GM21390 (cell line): ENCODE data around the gene NOTCH2NLA.
"Not testable (repeated sequence)": the region's sequence is repeated elsewhere in the genome, so short reads cannot be mapped to it uniquely, and the experiment has no call there.

Source experiments
- ATAC-seq: cut with Tn5 transposase; IDR thresholded peaks from one replicate; pipeline ENCODE4 v1.9.1; 2021; ENCODE audit not compliant: unreplicated experiment

The NOTCH2NLA gene

DNA sequence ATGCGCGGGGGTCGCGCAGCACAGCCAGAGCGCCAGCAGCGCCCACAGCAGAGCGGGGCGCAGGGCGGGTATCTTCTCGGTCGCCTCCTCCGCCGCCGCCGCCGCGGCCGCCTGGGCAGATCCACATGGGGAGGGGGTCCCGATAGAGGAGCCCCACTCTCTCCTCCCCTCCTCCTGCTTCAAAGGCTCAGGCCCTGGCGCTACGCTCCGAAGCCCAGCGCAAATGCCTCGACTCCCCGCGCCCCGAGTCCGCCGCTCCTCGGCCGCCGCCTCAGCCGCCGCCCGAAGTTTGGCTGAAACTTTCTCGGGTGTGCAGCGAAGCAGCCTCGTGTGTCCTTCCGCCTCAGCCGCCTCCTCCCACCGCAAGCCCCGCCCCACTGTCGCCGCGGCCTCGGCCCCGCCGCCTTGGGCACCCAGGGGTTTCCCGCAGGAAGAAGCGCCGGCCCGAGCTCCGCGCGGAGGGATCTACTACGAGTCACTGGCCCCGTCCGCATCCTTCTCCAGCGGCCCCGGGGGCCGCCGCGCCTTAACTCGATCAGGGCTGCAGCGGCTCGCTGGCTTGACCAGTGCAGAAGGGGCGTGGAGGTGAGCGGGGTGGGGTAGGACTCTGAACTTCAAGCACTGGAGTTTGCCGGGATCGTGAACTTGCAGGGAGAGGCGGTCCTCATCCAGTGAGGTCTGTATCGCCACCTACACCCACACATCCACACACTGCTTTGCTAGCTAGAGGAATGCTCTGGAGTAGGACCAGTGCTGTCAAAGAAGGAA lies at the start of gene NOTCH2NLA:
TSS of gene NOTCH2NLA (minus strand) at position 312 of the 768 bp plus-strand sequence. CDS start 39,684 bp downstream, outside the sequence.
- not testable (repeated sequence) for ATAC-seq

DNA sequence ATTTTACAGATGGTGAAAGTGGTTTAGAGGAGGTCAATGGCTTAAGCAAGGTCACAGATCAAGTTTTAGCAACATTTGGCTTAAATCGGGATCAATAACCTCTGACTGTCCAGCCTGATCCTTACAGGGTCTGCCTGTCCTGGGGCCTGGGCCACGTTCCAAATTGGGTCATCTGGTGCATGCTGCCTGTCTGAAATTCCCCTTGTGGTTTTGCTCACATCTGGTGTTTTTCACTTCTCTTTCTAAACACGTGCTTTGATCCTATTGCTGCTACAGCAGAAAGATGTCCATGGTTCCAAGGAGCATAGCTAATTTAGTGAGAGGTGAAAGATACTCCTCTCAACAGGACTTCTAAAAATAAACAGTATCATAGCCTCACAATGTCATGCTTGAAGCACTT lies 49.5 kb upstream of the NOTCH2NLA start:
- ATAC-seq = peak; percentile 64

DNA sequence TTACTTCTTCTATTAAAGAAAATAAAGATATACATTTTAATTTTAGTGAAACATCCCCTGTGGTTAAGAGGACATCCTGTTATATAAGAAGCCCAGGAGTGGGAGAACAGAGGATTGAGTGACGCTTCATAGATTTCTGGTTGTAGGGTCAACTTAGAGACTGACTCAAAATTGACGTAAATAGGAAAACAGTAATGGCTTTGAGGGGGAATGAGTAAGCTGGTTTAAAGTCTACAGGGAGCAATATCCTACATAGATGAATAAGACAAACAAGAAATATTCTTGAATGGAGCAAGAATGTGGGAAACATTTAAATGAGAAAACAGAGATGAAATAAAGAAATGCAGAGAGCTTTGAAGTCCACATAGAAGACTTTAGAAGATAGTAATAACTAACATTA lies 48.3 kb upstream of the NOTCH2NLA start:
- not testable (repeated sequence) for ATAC-seq

DNA sequence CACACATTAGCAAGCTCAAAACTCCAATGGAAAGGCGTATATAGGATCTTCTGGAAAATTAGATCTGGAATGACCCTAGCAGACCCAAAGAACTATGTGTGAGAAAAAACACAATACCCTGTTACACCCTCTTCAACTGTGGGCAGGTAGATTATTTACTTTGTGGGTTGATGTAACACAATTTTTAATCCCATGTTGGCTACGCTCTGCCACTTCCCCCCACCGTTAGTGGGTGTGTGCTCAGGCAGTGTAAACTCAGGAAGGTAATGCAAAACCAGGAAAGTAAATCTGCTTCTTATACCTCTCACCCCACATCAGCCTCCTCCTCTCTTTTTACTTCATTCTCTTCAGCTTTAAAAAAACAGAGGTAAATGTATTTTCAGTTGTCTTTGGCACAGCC lies 45.3 kb upstream of the NOTCH2NLA start:
- ATAC-seq = not testable (repeated sequence)

DNA sequence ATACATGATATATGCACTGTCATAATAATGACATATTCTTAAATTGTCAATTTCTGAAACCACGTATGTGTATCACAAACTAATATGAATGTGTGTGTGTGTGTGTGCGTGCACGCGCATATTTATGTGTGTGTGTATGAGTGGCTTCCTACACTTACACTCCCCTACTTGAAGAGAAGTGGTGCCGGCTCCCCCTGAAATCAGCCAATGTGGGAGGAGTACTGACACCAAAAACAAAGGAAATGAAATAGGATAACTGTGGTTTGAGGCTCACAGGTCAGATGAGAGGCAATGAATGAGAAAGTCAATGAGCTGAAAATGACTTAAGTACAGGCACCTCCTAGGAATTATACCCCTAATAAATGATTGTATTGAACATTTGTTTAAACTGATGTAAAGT lies 44.4 kb upstream of the NOTCH2NLA start:
- ATAC-seq = not testable (repeated sequence)

DNA sequence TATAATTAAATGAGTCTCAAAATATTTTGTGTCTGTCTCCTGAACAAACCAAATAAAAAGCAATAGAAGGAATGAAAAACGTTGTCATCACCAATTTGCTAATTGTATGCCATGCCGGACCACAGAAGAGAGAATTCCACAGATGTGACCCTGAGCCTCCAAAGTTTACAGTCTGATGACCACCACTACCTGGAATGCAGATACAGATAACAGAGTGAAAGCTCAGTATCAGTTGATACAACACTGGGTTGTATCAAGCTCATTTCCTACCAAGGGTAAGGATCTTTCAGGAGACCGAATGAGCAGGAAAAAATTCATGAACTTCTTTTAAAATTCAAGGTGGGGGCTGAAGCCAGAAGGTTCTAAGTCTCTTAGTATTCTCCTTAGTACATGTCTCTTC lies 43.9 kb upstream of the NOTCH2NLA start:
- not testable (repeated sequence) for ATAC-seq

DNA sequence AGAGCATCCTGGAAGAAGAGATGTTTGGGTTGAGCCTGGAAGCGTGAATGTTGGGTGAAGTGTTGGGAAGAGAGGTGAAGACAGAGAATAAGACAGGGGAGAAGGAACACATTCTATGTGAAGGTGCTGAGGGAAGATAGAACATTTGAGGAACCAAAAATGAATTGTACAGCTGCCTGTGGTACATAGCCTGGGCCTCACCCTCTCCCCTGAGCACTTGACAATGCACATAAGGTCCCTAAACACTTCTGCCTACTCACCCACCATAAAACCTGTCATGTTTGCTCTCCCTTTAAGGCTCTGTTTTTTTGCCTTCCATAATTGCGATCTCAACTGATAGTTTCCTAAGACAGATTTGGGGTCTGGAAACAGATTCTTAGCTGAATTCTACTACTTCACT lies 43.2 kb upstream of the NOTCH2NLA start:
- not testable (repeated sequence) for ATAC-seq

DNA sequence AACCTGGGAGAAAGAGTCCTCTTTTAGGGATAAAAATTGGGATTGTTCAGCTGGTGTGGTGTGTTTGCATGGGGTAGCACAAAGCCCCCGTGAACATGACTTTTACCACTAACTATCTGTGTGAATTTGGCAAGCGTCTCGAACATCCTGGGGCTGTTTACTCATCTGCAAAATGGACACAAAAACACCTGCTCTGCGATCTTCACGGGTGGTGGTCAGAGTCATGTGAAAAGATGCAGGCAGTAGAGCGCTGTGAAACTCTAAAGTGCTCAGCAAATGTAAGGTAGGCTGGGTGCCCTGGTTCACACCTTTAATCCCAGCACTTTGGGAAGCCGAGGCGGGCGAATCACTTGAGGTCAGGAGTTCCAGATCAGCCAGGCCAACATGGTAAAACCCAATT lies 41.3 kb upstream of the NOTCH2NLA start:
- ATAC-seq = not testable (repeated sequence)

DNA sequence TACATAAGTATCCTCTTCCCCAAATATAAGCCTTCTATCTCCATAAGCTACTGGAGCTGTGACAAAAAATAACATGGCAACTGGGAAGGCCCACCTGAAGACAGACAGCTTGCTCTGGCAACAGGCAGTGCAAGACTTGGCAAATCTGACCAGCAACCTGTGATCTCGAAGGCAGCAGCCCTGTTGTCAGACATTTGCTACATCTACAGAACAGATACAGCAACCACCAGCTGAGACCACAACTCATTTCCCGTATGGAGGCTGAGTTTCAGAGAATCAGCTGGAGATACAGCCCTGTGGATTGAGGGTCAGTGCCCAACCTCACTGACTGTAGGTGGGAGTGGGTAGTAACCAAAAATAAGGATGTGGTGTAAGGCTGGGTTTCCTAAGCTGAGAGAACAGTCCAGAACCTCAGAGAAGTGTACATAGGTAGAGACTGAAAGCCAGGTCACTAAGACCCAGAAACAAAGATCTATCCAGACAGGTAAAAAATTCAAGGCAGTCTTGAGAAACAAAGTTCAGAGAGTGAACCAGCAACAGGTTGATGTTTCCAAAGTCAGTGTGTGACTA lies 37.4 kb upstream of the NOTCH2NLA start:
- not testable (repeated sequence) for ATAC-seq

DNA sequence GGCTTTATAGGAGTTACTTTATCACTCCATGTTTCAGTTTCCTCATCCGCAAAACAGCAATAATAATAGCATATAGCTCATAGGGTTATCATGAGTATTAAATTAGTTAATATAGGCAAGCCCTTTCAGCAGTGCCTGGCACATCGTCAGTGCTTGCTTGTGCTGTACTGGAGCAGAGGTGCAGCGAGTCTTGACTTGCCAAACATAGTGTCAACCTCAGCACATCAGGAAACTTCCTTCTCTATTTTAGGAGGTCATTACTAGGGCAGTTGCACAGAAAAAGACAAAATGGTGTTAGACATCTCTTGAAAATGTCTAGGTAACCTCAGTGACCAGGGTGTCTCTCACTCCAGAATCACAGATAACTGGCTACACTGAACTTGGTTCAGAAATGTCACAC lies 35.9 kb upstream of the NOTCH2NLA start:
- ATAC-seq = not testable (repeated sequence)

DNA sequence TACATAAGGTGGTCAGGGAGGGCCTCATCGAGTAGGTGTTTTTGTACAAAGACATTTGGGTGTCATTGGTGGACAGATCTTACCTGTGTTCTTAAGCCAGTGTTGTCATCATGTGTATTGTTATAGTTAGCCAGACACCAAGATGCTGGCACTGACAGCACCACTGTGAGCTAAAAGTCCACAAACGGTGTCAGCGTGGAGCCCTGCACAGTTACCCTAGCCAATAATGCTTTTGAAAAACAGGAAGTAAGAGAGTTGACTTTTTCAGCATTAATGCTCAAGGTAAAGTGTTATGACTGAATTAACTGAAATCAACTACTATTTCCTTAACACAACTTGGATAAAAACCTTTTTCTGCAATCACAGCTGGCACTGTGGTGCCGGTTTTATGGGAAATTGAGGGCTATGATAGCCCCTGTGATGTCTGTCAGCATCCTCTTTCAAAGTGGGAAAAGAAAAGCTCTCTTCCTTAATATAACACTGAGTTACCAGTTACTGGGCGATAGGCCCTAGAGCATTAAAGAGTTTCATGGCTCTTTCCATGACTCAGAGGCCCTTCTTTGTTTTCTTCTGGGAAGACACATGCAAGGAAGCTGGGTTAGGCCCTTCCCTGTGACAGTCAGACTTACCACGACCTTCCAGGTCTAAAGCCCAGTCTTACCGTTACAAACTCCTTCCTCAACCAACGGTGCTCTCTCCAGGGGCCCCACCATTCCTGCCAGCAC lies 31.3 kb upstream of the NOTCH2NLA start:
- not testable (repeated sequence) for ATAC-seq

DNA sequence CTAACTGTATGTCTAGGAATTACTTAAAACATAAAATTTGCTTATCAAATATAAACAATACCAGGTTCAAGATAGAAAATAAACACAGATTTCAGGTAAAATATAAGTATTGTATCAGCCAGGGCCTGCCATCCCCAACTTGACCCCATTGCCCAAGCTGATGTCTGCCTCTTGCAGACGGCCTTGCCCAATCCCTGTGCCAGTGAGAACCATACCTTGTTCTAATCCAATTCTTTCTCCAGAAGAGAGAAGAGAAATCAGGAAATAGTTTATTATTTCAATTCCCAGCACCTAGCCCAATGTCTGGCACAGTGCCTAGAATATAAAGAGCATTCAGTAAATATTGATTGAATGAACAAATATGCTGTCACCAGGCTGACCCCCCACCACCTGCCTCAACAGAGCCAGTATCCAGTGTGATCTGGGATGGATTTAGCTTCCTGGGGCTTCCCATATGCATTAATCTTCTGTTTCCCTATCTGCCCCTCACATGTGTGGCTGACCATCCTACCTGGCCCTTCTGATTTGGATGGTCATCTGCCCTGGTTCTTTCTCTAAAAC lies 29.3 kb upstream of the NOTCH2NLA start:
- not testable (repeated sequence) for ATAC-seq

DNA sequence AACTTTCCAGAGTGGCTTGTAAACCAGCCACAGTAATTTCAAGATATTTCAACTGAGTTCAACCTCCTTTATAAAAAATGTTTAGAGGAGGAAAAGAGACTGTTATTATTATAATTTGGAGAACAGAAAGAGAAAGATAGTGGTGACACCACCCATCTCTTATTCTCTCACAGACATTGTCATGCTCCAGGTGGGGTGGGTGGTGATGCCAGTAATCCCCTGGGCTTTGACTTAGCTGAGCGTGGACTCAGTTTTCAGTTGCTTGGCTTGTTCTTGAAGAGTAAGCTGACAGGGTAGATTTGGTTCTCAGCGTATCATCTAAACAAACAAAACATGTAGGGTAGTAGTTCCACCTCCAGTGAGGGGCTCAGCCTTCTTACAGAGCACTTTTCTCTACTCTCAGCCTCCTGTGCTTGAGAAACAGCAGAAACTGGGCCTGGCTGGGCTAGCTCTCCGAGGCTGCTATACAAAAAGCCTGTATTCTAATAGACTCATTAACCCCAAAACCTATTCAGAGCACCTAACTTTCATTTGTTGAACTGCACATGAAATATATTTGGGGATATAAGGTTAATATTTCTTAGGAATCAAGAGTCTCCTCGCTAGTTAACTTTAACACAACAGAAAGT lies 25.9 kb upstream of the NOTCH2NLA start:
- ATAC-seq = not testable (repeated sequence)

DNA sequence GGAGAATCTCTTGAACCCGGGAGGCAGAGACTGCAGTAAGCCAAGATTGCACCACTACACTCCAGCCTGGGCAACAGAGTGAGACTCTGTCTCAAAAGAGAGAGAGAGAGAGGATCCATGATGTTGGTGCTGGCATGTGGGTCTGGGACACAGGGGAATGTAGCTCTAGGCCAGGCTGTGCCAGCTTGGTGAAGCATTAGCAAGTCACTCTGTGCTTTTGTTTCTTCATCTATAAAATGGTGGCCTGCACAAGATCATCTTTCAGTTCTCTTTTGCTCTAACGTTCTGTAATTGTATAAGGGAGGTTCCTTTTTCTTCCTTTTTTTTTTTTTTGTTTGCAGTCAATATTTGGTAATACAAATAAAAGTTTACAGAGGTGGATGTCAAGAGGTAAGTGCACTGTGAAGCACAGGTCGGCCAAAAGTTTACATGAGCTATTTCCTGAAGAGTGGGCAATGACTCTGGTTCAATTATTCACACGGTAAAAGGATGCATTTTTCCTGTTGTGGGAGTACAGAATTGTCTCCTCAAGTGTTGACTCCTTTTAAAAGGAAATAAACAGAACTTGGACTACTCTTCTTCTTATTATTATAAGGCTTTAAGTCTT lies 24.5 kb upstream of the NOTCH2NLA start:
- not testable (repeated sequence) for ATAC-seq

DNA sequence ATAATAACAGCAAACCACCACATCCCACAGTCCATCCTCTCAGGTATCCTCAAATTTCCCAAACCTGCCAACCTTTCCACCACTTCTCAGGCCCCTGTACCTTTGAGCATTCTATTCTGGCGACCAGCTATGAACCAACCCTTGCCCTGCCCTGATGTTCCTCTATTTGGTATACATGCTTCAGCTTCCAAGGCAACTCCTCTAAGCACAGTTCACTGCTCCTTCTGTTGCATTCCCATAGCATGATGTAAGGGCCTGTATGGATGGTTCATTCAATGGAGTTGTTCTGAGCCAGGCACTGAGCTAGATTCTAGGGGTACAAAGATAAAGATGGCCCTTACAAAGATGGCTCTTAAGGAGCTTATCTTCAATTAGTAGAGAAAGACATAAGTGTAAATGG lies 22.7 kb upstream of the NOTCH2NLA start:
- ATAC-seq = not testable (repeated sequence)

DNA sequence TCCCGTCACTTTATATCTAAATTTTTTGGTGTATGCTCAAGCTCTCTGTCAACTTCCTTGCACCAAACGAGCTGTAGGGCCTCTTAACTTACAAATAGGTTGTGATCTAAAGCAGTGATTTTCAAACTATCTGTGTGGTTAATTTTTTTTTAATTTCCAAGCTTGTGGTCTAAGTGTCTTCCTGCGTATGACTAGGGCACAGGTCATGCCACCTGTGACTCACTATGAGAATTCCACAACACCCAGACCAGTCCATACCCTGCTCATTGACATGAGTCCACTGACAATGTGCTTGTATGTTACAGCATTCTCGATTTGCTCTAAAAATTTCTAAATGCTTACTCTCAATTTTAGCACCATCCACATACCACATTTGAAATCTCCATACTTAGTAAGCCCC lies 19.8 kb upstream of the NOTCH2NLA start:
- ATAC-seq = not testable (repeated sequence)

DNA sequence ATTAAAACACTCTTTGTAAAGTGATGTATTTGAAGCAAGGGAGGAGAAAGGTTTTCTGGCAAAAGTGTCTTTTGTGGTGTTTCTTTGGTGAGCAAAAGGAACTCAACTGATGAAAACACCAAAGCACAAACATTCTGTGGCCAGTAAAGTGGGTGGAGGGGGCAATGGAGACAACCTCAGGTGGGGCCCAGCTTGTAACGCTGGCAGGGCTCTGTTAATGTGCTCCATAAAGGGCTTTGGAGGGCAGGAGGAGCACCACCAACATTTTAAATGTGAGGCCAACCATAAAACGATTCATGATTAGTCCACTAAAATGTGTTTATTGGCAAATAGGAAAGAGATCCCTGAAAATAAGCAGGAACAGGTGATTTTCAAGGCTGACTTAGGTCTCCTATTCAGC lies 7.8 kb upstream of the NOTCH2NLA start:
- ATAC-seq = not testable (repeated sequence)

DNA sequence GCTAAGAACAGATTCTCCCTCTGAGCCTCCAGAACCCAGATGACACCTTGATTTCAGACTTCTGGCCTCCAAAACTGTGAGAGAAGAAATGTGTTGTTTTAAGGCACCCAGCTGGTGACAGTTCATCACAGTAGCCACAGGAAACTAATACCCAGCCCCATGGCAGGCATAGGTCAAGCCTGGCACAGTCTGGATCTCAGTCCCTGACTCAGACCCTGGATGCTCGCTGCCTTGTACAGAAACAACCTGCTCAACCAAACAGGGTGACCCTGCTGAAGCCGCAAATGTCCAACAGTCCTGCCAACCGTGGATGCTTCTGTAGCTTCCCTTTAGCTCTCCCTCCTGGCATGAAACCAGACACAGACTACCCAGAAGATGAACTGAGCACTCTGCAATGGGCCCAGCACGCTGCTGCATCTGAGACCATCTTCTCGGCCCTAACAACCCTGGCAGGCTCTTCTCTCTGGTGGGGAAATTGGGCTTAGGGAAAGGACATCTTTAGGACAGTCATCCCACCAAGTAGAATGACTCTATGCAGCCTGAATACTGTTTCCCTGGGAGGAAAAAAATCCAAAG lies 7.3 kb upstream of the NOTCH2NLA start:
- not testable (repeated sequence) for ATAC-seq

DNA sequence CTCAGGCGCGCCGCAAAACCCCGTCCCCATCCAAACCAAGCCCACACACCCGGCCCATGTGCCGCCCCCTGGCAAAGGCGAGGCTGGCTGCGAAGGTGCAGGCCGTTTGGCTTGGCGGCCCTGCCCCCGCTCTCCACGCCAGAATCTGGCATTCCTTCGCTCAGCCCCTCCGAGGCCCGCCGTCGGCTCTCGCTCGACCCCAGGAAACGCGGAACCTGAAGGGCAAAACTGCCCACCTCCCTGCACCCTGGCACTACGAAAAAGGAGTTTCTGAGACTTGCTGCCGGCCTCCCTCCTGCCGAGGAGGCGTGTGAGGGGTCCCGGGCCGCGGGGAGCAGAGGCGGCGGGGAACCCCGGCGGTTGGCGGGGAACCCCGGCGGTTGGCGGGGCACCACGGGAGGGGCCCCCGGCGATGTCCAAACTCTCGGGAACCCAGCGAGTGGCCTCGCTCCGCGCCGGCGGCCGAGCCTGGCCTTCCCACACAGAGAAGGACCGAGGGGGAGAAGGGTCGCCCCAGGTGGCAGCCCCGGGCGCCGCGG lies 608 bp downstream of the NOTCH2NLA start:
- not testable (repeated sequence) for ATAC-seq

DNA sequence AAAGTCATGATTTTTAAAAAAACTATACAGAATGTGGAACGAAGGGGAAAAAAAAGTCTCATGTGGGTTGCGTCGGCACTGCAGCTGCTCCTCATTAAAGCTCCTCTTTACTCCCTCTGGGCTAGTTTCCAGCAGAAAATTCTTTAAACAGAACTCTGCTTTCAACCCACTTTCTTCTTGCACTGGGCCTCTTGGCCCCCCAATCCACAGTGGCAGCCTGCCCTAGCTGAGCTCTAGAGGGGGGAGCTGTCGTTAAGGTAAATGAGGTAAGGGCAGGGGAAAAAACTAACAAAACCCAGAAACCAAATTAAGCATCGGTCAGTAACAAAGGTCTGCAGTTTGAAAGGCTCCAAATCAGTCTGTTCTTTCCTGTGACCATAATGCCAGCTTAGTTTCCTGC lies 54.3 kb downstream of the NOTCH2NLA start:
- ATAC-seq = not testable (repeated sequence)
